ENCODE data around the gene RABGAP1L.

GRCh38 chr1:174301295-174302077 lies 142.2 kb downstream of the RABGAP1L start:
- TF ChIP-seq, protein P1, sequence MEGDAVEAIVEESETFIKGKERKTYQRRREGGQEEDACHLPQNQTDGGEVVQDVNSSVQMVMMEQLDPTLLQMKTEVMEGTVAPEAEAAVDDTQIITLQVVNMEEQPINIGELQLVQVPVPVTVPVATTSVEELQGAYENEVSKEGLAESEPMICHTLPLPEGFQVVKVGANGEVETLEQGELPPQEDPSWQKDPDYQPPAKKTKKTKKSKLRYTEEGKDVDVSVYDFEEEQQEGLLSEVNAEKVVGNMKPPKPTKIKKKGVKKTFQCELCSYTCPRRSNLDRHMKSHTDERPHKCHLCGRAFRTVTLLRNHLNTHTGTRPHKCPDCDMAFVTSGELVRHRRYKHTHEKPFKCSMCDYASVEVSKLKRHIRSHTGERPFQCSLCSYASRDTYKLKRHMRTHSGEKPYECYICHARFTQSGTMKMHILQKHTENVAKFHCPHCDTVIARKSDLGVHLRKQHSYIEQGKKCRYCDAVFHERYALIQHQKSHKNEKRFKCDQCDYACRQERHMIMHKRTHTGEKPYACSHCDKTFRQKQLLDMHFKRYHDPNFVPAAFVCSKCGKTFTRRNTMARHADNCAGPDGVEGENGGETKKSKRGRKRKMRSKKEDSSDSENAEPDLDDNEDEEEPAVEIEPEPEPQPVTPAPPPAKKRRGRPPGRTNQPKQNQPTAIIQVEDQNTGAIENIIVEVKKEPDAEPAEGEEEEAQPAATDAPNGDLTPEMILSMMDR (IDR thresholded peaks at IDR 0.05; ENCODE audit: insufficient read depth, low read length, poor library complexity, severe bottlenecking): no peak
- TF ChIP-seq EZH2phosphoT487 (conservative IDR thresholded peaks at IDR 0.05; ENCODE audit: low read length): no peak
